ENCODE data around the gene CCR9.

GRCh38 chr3:45874677-45875346 is 11.5 kb upstream of the CCR9 start:
- TF ChIP-seq, protein P1, sequence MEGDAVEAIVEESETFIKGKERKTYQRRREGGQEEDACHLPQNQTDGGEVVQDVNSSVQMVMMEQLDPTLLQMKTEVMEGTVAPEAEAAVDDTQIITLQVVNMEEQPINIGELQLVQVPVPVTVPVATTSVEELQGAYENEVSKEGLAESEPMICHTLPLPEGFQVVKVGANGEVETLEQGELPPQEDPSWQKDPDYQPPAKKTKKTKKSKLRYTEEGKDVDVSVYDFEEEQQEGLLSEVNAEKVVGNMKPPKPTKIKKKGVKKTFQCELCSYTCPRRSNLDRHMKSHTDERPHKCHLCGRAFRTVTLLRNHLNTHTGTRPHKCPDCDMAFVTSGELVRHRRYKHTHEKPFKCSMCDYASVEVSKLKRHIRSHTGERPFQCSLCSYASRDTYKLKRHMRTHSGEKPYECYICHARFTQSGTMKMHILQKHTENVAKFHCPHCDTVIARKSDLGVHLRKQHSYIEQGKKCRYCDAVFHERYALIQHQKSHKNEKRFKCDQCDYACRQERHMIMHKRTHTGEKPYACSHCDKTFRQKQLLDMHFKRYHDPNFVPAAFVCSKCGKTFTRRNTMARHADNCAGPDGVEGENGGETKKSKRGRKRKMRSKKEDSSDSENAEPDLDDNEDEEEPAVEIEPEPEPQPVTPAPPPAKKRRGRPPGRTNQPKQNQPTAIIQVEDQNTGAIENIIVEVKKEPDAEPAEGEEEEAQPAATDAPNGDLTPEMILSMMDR (conservative IDR thresholded peaks at IDR 0.05 in 1 of 2, IDR thresholded peaks at IDR 0.05 in 1 of 2; ENCODE audit: low read depth in 1 of 2, low read length in 2 of 2), result no peak
- TF ChIP-seq EZH2 (IDR thresholded peaks at IDR 0.05; ENCODE audit: low read length, missing control alignments), result no peak

Data from fibroblast of lung (primary cell).